ENCODE data around the gene FHL2.
"Not testable (repeated sequence)": the region's sequence is repeated elsewhere in the genome, so short reads cannot be mapped to it uniquely, and the experiment has no call there.

FHL2 gene

DNA sequence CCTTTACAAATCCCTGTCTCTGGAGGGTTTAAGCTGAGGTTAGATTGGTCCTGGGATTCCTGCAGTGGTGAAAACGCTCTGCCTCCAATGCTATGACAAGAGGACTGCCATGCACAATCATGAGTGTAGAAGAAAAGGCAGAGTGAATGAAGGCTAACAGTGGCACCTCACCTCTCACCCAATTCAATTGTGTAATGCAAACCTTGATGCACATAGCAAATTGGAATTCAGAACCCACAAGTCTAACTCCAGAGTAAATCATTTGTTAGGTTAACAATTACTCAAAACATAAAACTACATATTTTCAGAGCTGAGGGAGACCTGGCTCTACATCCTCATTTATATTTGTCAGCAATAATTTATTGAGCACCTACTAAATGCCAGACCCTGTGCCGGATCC, 71.2 kb downstream of the FHL2 start:
- no peak for DNase-seq (ENCODE audit: low read depth)
- H3K4me3 ChIP-seq (ENCODE audit: low read length) = no peak overlapping the region
- TF ChIP-seq, protein P1, sequence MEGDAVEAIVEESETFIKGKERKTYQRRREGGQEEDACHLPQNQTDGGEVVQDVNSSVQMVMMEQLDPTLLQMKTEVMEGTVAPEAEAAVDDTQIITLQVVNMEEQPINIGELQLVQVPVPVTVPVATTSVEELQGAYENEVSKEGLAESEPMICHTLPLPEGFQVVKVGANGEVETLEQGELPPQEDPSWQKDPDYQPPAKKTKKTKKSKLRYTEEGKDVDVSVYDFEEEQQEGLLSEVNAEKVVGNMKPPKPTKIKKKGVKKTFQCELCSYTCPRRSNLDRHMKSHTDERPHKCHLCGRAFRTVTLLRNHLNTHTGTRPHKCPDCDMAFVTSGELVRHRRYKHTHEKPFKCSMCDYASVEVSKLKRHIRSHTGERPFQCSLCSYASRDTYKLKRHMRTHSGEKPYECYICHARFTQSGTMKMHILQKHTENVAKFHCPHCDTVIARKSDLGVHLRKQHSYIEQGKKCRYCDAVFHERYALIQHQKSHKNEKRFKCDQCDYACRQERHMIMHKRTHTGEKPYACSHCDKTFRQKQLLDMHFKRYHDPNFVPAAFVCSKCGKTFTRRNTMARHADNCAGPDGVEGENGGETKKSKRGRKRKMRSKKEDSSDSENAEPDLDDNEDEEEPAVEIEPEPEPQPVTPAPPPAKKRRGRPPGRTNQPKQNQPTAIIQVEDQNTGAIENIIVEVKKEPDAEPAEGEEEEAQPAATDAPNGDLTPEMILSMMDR (conservative IDR thresholded peaks at IDR 0.05; ENCODE audit: low read depth, low read length) = no peak

DNA sequence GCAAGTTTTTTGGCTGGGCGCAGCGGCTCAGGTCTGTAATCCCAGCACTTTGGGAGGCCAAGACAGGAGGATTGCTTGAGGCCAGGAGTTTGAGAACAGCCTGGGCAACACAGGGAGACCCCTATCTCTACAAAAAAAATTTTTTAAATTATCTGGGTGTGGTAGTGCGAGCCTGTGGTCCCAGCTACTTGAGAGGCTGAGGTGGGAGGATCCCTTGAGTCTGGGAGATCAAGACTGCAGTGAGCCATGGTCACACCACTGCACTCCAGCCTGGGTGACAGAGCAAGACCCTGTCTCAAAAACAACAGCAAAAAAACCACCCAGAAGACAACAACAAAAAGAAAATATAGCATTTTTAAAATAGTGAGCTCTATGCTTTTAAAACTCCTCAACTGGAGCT, 71.6 kb downstream of the FHL2 start:
- not testable (repeated sequence) for DNase-seq (ENCODE audit: low read depth); H3K4me3 ChIP-seq (ENCODE audit: low read length)

- H3K4me3 ChIP-seq (ENCODE audit: low read length) = no peak overlapping the region
- TF ChIP-seq, protein P1 (conservative IDR thresholded peaks at IDR 0.05; ENCODE audit: low read depth, low read length) = no peak
- no peak for DNase-seq (ENCODE audit: low read depth)
Observed at GRCh38 chr2:105325389-105325963, 73.4 kb downstream of the FHL2 start.

- no peak overlapping the region for H3K4me3 ChIP-seq (ENCODE audit: low read length)
- DNase-seq (ENCODE audit: low read depth) = peak; percentile 92
- TF ChIP-seq, protein P1 (conservative IDR thresholded peaks at IDR 0.05; ENCODE audit: low read depth, low read length) = no peak
Observed at GRCh38 chr2:105324732-105325131, 74.1 kb downstream of the FHL2 start.

GRCh38 chr2:105324101-105324500, 74.8 kb downstream of the FHL2 start:
- TF ChIP-seq, protein P1 (conservative IDR thresholded peaks at IDR 0.05; ENCODE audit: low read depth, low read length) = no peak
- no peak overlapping the region for H3K4me3 ChIP-seq (ENCODE audit: low read length)
- no peak for DNase-seq (ENCODE audit: low read depth)

DNA sequence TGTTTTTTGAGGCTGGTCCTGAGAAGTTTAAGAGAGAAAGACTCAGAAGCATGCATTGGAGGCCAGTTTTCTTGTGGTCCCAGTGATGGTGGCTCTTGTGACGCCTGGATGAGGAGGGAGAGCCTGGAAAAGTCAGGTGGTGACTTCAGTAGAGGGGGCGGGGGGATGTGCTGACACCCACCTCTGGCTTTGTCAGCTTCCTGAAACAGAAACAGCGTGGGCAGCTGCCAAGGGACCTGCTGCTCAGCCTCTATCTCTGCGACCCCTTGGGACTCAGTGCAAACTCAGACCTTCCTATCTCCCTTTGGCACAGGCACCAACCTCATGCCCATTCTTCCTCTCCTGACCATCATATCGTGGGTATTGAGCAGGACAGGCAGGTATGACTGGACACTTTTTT, 75.7 kb downstream of the FHL2 start:
- H3K4me3 ChIP-seq (ENCODE audit: low read length) = no peak overlapping the region
- TF ChIP-seq, protein P1 (conservative IDR thresholded peaks at IDR 0.05; ENCODE audit: low read depth, low read length) = no peak
- DNase-seq (ENCODE audit: low read depth) = no peak

DNA sequence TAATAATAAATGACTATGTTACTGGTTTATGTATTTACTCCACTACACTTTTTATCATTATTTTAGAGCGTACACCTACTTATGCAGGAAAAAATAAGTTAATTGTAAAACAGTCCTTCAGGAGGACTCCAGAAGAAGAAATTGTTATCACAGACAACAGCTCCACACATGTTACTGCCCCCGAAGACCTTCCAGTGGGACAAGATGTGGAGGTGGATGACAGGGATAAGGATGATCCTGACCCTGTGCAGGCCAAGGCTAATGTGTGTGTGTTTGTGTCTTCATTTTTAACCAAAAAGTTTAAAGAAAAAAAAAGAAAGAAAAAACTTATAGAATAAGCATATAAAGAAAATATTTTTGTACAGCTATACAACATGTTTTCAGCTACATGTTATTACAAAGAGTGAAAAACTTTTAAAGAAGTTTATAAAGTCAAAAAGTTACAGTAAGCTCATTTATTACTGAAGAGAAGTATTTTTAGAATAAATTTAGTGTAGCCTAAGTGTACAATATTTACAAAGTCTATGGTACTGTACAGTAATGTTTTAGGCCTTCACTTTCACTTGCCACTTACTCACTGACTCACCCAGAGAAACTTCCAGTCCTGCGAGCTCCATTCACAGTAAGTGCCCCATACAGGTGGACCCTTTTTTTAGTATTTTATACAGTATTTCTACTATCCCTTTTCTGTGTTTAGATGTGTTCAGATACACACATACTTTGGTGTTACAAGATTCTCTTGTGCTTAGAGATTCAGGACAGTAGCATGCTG, 76.8 kb downstream of the FHL2 start:
- no peak overlapping the region for H3K4me3 ChIP-seq (ENCODE audit: low read length)
- no peak for DNase-seq (ENCODE audit: low read depth)
- TF ChIP-seq, protein P1 (conservative IDR thresholded peaks at IDR 0.05; ENCODE audit: low read depth, low read length) = no peak

Measured in retinal pigment epithelial cell (primary cell).